Fibroblast of lung (primary cell): ENCODE results near the gene FNDC11. TPM values are rescaled to one million over a fixed set of nuclear protein-coding genes. Genes with fewer than 3 reads are reported as not detected.

Experiments used
- DNase-seq, 2 donors: peaks; one replicate each; pipeline versions ENCODE4 v3.0.0 to v3.0.0-alpha.2; 2010; ENCODE audit warnings: low read depth in 2 of 2
- H2AFZ ChIP-seq: 2 replicates; pipeline ENCODE4 v1.5.1; 2012; ENCODE audit warnings: low read length, control low read depth, inconsistent platforms
- H3K27ac ChIP-seq: 2 replicates; pipeline ENCODE4 v1.5.1; 2011; ENCODE audit warnings: low read length, control low read depth; ENCODE audit not compliant: insufficient read depth
- H3K27me3 ChIP-seq: 2 replicates; pipeline ENCODE4 v1.5.1; 2011; ENCODE audit warnings: mild to moderate bottlenecking, low read length; ENCODE audit not compliant: control insufficient read depth, insufficient read depth
- H3K36me3 ChIP-seq: 2 replicates; pipeline ENCODE4 v1.5.1; 2011; ENCODE audit warnings: low read length; ENCODE audit not compliant: control insufficient read depth, insufficient read depth
- H3K4me1 ChIP-seq: 2 replicates; pipeline ENCODE4 v1.5.1; 2011; ENCODE audit warnings: low read length; ENCODE audit not compliant: control insufficient read depth, insufficient read depth; ENCODE audit errors: extremely low read depth
- H3K4me2 ChIP-seq: 2 replicates; pipeline ENCODE4 v1.5.1; 2011; ENCODE audit warnings: low read length, control low read depth; ENCODE audit not compliant: insufficient read depth; ENCODE audit errors: extremely low read depth
- H3K4me3 ChIP-seq, 4 experiments: fragments of 200-600 bp in 1 of 4; sonication (generic) in 1 of 4; replicated peaks in 1 of 4; 2 replicates each; pipeline ENCODE4 v1.5.1; 2011 to 2016; ENCODE audit warnings: low read length in 4 of 4, low read depth in 3 of 4, mild to moderate bottlenecking in 3 of 4, control low read depth in 2 of 4, inconsistent platforms in 1 of 4, mixed read lengths in 1 of 4; ENCODE audit not compliant: insufficient read depth in 1 of 4; ENCODE audit errors: control extremely low read depth in 1 of 4
- H3K79me2 ChIP-seq: 2 replicates; pipeline ENCODE4 v1.5.1; 2012; ENCODE audit warnings: mild to moderate bottlenecking, low read length, inconsistent platforms; ENCODE audit not compliant: control insufficient read depth, insufficient read depth
- H3K9ac ChIP-seq: 2 replicates; pipeline ENCODE4 v1.5.1; 2011; ENCODE audit warnings: mild to moderate bottlenecking, low read length, control low read depth; ENCODE audit not compliant: insufficient read depth
- H3K9me3 ChIP-seq: 2 replicates; pipeline ENCODE4 v1.5.1; 2012; ENCODE audit warnings: low read depth, low read length; ENCODE audit not compliant: control insufficient read depth, insufficient read depth
- H4K20me1 ChIP-seq: 2 replicates; pipeline ENCODE4 v1.5.1; 2011; ENCODE audit warnings: low read length; ENCODE audit not compliant: control insufficient read depth, insufficient read depth; ENCODE audit errors: extremely low read depth
- EZH2 ChIP-seq: IDR thresholded peaks from 2 replicates; pipeline ENCODE4 v1.5.1; 2012; ENCODE audit warnings: low read length, control low read depth, mild to moderate bottlenecking; ENCODE audit errors: missing control alignments
- polyA plus RNA-seq, 2 donors: library from polyadenylated mRNA; depleted of rRNA in 1 of 2; stranded (reverse) in 1 of 2; unstranded in 1 of 2; fragments of >200 nt; gene quantifications; 2 replicates each; pipeline ENCODE4 v1.2.1, GENCODE V29; 2011 to 2012; ENCODE audit warnings: missing spikeins in 1 of 2
- total RNA-seq: library from RNA; depleted of rRNA; stranded (reverse); fragments of >200 nt; gene quantifications from 2 replicates; pipeline ENCODE4 v1.2.1, GENCODE V29; 2014
- TF ChIP-seq, protein P1 (sequence below), 2 donors: IDR thresholded peaks in 1 of 2; conservative IDR thresholded peaks in 1 of 2; 1 replicate in 1 of 2; 2 replicates in 1 of 2; pipeline ENCODE4 v1.5.1; 2011 to 2012; ENCODE audit warnings: low read length in 2 of 2, control low read depth in 1 of 2, inconsistent platforms in 1 of 2, low read depth in 1 of 2, mild to moderate bottlenecking in 1 of 2

Gene FNDC11
- total and polyA plus RNA-seq, 2 donors (not counting 1 experiment from before 2014, with no cell fraction given): 0.22 to 1.7 TPM

DNA sequence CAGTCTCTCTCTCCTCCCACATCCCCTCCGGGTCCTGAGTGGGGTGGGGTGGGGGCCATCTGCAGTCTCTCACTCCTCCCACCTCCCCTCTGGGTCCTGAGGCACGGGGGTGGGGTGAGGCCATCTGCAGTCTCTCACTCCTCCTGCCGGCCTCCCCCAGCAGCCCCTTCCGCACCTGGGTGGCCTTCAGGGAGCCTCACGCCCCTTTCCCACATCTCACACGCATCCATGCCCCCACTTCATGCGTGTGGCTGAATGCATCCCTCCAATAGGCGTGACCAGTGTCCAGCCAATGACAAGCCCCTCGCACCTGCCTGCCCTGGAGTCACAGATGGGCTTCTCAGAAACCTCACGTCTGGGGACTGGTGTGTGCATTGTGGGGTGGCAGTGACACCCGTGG is 5.4 kb upstream of the FNDC11 start:
- H3K79me2 ChIP-seq: no peaks in the 10 kb centered on the region
- H3K27ac ChIP-seq: no peak overlapping the region
- no peak overlapping the region for H2AFZ ChIP-seq
- DNase-seq: no peak
- no peak overlapping the region for H3K4me2 ChIP-seq
- H4K20me1 ChIP-seq: no peaks in the 10 kb centered on the region
- H3K9ac ChIP-seq: no peak overlapping the region
- peaks cover 11% of the 10 kb centered on the region for H3K27me3 ChIP-seq
- H3K4me1 ChIP-seq: no peaks in the 10 kb centered on the region
- no peak for TF ChIP-seq EZH2
- TF ChIP-seq, protein P1, sequence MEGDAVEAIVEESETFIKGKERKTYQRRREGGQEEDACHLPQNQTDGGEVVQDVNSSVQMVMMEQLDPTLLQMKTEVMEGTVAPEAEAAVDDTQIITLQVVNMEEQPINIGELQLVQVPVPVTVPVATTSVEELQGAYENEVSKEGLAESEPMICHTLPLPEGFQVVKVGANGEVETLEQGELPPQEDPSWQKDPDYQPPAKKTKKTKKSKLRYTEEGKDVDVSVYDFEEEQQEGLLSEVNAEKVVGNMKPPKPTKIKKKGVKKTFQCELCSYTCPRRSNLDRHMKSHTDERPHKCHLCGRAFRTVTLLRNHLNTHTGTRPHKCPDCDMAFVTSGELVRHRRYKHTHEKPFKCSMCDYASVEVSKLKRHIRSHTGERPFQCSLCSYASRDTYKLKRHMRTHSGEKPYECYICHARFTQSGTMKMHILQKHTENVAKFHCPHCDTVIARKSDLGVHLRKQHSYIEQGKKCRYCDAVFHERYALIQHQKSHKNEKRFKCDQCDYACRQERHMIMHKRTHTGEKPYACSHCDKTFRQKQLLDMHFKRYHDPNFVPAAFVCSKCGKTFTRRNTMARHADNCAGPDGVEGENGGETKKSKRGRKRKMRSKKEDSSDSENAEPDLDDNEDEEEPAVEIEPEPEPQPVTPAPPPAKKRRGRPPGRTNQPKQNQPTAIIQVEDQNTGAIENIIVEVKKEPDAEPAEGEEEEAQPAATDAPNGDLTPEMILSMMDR (conservative IDR thresholded peaks at IDR 0.05 in 1 of 2, IDR thresholded peaks at IDR 0.05 in 1 of 2; ENCODE audit: low read depth in 1 of 2, low read length in 2 of 2): no peak
- H3K4me3 ChIP-seq: no peak overlapping the region
- H3K9me3 ChIP-seq: no peaks in the 10 kb centered on the region
- no peaks in the 10 kb centered on the region for H3K36me3 ChIP-seq

DNA sequence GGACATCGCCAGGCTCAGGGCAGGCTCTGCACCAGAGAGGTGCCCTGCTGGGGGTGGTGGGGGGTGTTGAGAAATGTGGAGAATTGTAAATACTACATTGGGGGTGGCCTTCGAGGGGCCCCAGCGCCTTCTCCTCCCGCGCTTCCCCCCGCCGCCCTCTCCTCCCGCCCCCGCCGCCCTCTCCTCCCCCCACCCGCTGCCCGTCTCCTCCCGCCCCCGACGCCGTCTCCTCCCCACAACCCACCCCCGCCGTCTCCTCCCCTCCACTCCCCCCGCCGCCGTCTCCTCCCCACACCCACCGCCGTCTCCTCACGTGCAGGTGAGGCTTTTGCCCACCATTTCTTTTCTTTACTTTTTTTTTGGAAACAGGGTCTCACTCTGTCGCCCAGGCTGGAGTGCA is 4.9 kb upstream of the FNDC11 start:
- peaks cover 11% of the 10 kb centered on the region for H3K27me3 ChIP-seq
- H4K20me1 ChIP-seq: no peaks in the 10 kb centered on the region
- TF ChIP-seq, protein P1 (conservative IDR thresholded peaks at IDR 0.05 in 1 of 2, IDR thresholded peaks at IDR 0.05 in 1 of 2; ENCODE audit: low read depth in 1 of 2, low read length in 2 of 2): no peak
- TF ChIP-seq EZH2: no peak
- H2AFZ ChIP-seq: no peak overlapping the region
- H3K4me1 ChIP-seq: no peaks in the 10 kb centered on the region
- no peaks in the 10 kb centered on the region for H3K79me2 ChIP-seq
- H3K4me2 ChIP-seq: no peak overlapping the region
- no peak for DNase-seq
- no peak overlapping the region for H3K27ac ChIP-seq
- no peaks in the 10 kb centered on the region for H3K36me3 ChIP-seq
- H3K4me3 ChIP-seq: no peak overlapping the region
- H3K9me3 ChIP-seq: no peaks in the 10 kb centered on the region
- no peak overlapping the region for H3K9ac ChIP-seq

DNA sequence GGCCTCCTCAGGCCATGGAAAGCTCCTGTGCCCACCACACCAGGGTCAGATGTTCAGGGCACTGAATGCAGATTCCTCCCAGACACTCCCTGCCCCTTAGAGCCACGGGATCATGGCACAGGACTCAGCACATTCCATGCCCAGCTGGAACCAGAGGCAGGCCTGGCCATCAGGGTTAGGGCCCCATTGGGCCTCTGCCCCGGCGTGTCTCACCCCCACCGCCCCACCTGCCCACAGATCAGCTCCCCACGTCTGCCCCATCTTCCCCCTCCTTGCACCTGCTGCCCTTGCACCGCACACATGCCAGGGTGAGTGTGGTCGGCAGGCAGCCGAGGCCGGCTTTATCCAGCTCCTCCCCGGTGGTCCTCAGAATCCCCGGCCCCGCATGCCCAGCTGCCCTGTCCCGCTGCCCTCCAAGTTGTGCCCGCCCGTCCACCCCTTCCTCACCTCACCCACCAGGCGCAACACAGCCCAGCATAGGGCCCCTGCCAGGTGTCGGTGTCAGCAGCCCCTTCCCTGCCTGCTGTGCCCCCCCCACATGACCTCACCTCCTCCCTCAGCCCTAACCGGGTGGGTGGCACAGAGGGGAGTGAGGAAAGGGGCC is 4.2 kb upstream of the FNDC11 start:
- H3K4me2 ChIP-seq: no peak overlapping the region
- H3K4me3 ChIP-seq: no peak overlapping the region
- H4K20me1 ChIP-seq: no peaks in the 10 kb centered on the region
- H3K27me3 ChIP-seq: peaks cover 11% of the 10 kb centered on the region
- H3K9ac ChIP-seq: no peak overlapping the region
- no peak for TF ChIP-seq EZH2
- TF ChIP-seq, protein P1 (conservative IDR thresholded peaks at IDR 0.05 in 1 of 2, IDR thresholded peaks at IDR 0.05 in 1 of 2; ENCODE audit: low read depth in 1 of 2, low read length in 2 of 2): no peak
- no peaks in the 10 kb centered on the region for H3K79me2 ChIP-seq
- H3K4me1 ChIP-seq: no peaks in the 10 kb centered on the region
- H3K36me3 ChIP-seq: no peaks in the 10 kb centered on the region
- H3K27ac ChIP-seq: no peak overlapping the region
- H3K9me3 ChIP-seq: no peaks in the 10 kb centered on the region
- H2AFZ ChIP-seq: no peak overlapping the region
- DNase-seq: no peak
